HTERT RPE-1 (cell line): ENCODE results near the gene CTNNBIP1.
"Not testable (repeated sequence)": the region's sequence is repeated elsewhere in the genome, so short reads cannot be mapped to it uniquely, and the experiment has no call there.

ENCODE experiments used
- in situ Hi-C: fragments of 300-500 bp; cut with MboI; formaldehyde crosslinking; loops from 4 replicates; pipeline ENCODE4 v1.14.3; 2020; ENCODE audit warnings: low sequenced_read_pairs

Gene CTNNBIP1

DNA sequence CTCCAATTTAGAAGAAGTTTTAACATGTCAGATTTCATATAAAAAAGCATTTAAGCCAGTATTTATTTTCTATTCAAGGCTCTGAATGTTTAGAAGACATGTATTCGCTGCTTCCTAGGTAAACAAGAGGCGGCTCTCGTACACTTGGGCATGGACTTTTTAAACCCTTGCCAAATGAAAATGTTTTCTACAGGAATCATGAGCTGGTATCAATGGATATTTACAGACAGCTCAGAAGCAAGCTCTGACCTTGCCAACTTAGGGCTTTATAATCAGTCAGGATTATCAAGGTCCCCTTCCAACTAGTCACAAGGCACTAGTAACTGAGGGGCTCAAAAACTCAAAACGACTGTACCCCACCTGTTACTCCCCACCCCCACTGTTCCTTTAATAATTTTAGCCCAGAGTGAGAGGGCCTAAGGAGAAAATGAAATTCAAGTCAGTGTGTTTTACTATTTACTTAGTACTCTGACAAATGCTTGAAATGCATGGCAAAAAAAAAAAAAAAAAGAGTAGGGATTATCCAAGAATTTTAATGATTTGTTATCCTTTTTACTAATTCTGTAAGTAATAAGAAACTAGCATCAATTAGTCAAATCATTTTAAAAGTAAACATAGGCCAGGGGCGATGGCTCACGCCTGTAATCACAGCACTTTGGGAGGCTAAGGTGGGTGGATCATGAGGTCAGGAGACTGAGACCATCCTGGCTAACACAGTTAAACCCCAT is 98.7 kb downstream of the CTNNBIP1 start:
- in situ Hi-C loops = no loop called here

DNA sequence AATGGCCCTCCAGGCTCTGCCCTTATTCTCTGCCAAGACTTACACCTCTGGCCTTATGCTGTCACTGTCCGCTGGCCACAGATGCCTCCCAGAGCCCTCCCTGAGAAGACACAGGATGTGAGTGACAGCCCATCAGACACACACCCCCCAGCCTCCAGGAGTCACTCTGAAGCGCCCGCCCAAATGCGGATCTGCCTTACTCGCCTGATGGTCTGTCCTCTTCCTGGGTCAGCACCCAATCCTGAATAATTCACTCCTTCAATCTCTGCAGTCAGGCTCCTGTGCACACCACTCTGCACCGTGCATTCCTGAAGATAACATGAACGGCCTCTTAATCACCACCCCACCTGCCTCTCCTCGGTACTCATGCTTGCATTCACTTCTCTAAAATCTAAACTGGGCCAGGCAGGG is 101.0 kb downstream of the CTNNBIP1 start:
- in situ Hi-C loops = no loop called here

DNA sequence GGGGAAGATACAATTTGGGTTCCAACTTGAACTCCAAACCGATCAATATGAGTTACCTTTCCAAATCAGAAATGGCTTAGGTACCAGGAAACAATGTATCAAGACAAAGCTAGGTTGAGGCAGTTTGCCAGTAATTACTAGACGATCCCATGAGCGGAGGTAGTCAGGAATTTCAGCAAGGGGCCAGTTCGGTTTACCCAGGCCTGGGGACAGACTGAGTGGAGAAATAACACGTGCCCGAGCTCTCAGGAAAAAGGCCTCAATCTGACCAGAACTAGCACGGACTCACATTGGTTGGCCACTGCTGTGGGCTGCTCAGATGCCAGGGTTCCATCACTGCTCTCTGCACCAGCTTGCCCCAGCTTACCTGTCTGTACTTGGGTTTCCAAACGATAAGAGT is 101.6 kb downstream of the CTNNBIP1 start:
- in situ Hi-C loops = no loop called here

DNA sequence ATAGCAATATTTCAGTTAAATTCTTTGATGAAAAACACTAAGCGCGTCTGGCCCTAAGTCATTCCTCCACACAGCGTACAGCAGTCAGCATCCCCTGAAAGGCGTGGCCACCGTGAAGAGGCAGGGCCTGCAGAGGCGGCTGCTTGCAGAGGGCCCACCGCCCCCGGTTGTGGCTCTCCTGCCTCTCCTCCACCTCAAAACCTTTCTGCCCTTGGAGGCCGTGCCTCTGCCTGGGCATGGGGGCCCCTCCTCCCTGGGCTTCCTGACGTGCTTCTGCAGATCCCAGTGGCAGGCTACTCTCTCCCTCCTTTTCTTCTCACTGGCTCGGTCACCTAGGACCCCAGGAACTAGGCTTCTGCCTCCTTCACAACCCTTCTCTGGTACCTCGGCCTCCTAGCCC is 102.5 kb downstream of the CTNNBIP1 start:
- in situ Hi-C loops = no loop called here

DNA sequence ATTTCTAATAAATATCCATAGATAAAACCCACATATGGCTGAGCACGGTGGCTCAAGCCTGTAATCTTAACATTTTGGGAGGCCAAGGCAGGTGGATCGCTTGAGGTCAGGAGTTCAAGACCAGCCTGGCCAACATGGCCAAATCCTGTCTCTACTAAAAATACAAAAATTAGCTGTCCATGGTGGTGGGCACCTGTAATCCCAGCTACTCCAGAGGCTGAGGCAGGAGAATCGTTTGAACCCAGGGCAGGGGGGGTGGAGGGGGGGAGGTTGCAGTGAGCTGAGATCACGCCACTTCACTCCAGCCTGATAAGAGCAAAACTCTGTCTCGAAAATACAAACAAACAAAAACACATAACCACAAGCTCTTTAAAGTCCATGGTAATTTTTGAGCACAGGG is 104.1 kb downstream of the CTNNBIP1 start:
- in situ Hi-C loops = not testable (repeated sequence)

DNA sequence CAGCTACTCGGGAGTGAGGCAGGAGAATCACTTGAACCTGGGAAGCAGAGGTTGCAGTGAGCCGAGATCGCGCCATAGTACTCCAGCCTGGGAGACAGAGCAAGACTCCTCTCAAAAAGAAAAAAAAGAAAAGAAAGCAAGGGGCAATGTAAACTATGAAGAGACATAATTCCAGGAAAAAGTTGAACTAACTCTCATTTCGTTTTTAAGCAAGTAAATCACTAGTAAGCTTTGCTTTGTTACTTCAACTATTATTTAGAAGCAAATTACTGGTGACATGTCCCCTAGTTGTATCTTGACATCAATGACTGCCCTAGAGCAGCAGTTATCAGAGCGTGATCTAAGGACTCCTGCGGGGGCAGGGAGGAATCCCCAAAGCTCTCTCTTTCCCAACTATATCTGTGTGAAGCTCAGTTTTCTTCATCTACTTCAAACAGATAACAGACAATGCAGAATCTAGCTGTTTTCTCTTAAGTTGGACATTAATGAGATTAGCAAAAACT is 105.0 kb downstream of the CTNNBIP1 start:
- in situ Hi-C loops = no loop called here

DNA sequence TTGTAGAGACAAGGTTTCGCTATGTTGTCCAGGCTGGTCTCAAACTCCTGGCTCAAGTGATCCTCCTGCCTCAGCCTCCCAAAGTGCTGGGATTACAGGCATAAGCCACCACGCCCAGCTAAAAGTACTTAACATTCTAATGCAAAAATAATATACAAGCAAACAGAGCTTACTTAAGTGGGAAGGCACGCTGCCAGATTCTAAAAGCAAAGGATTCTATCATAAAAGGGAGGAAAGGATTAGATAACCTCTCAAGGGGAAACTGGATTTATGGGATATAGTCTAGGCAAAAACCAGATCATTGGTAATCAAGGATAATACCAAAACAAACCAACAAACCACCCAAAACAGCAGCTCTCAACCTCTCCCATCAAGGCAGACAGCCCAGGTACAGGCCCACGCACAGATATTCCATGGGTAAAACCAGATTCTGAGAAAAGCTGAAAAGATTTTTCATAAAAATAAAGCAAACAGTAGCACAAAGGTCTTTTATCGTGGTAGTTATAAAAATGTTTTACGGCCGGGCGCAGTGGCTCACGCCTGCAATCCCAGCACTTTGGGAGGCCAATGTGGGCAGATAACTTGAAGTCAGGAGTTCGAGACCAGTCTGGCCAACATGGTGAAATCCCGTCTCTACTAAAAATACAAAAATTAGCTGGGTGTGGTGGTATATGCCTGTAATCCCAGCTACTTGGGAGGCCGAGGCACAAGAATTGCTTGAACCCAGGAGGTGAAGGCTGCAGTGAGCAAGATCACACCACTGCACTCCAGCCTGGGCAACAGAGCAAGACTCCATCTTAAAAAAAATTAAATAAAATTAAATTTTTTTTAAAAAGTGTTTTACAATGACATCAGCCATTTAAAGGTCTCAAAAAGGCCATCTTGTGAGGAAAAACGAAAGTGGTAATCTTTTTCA is 106.8 kb downstream of the CTNNBIP1 start:
- in situ Hi-C loops = not testable (repeated sequence)

DNA sequence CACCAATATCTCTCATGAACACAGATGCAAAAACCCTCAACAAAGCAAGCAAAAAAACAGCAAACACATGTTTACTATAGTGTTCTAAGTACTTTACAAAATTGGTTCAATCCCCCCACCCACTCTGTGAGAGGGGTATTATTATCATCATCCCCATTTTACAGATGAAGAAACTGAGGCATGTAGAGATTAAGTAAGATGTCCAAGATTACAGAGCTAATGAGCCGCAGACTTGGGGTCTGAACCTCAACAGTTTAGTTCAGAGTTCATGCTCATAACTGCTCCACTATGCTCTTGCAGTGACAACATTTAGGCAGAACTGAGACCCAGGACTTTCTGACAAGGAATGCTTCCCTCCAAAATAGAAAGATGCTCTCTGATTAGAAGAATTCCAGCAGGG is 108.2 kb downstream of the CTNNBIP1 start:
- in situ Hi-C loops = no loop called here
